HCT116 (cell line): Measurements from ENCODE around the gene AURKA. TPM values are rescaled to one million over a fixed set of nuclear protein-coding genes. Genes with fewer than 3 reads are reported as not detected.
"Not testable (repeated sequence)": the region's sequence is repeated elsewhere in the genome, so short reads cannot be mapped to it uniquely, and the experiment has no call there.

Source experiments
- ATAC-seq: fragments of 200-7000 bp; cut with Tn5 transposase; 2 replicates; pipeline ENCODE4 v1.9.1; 2020; ENCODE audit warnings: mild to moderate bottlenecking, moderate library complexity
- BruUV-seq: library from RNA; stranded (reverse); fragments of 400-500 nt; replicated peaks from 2 replicates; lab custom pipeline; 2021; lab: Mats Ljungman, UMichigan
- CTCF ChIA-PET: fragments of 300-600 bp; sonication (Branson Sonifier 250); formaldehyde crosslinking; loops from one replicate; lab custom pipeline; 2021; ENCODE audit warnings: antibody characterized with exemption; lab: Charles Lee
- POLR2A ChIA-PET: fragments of 300-600, 350-600 bp; sonication (Branson Sonifier 250); formaldehyde crosslinking; loops from one replicate; lab custom pipeline; 2021; ENCODE audit warnings: antibody characterized with exemption; lab: Charles Lee
- RAD21 ChIA-PET, 2 experiments: fragments of 300-600 bp; sonication (Branson Sonifier 250); formaldehyde crosslinking; loops; one replicate each; lab custom pipeline; 2023; ENCODE audit warnings: low total read pairs in 2 of 2; ENCODE audit not compliant: uncharacterized antibody in 2 of 2, unreplicated experiment in 2 of 2, low non-redundant PET in 1 of 2; lab: Charles Lee
- DNase-seq: peaks from one replicate; pipeline ENCODE4 v3.0.0-alpha.2; 2010; ENCODE audit warnings: low read depth, low spot score
- H2AFZ ChIP-seq: fragments of 200-600 bp; shearing (Covaris generic), sonication (generic); 2 replicates; pipeline ENCODE4 v1.6.1; 2017; ENCODE audit warnings: low read depth, mixed run types, mixed read lengths, antibody characterized with exemption, low read length; ENCODE audit not compliant: poor library complexity, severe bottlenecking
- H3K27ac ChIP-seq: 2 replicates; pipeline ENCODE4 v1.5.1; 2012; ENCODE audit warnings: low read depth, low read length
- H3K27me3 ChIP-seq: fragments of 200-600 bp; sonication (generic); 2 replicates; pipeline ENCODE4 v1.6.1; 2016; ENCODE audit warnings: mixed run types, low read length, mixed read lengths; ENCODE audit not compliant: insufficient read depth
- H3K36me3 ChIP-seq, 2 experiments: fragments of 200-500 bp in 1 of 2; fragments of 200-600 bp in 1 of 2; sonication (Bioruptor generic) in 1 of 2; sonication (generic) in 1 of 2; 2 replicates each; pipeline versions ENCODE4 v1.5.1 to v1.6.1; 2014 to 2016; ENCODE audit warnings: low read length in 2 of 2, inconsistent platforms in 1 of 2, mixed read lengths in 1 of 2, mixed run types in 1 of 2; ENCODE audit not compliant: insufficient read depth in 2 of 2, control insufficient read depth in 1 of 2
- H3K4me1 ChIP-seq, 2 experiments: fragments of 200-600 bp in 1 of 2; sonication (generic) in 1 of 2; 2 replicates each; pipeline versions ENCODE4 v1.5.1 to v1.6.1; 2012 to 2017; ENCODE audit warnings: low read length in 2 of 2, inconsistent platforms in 1 of 2, mild to moderate bottlenecking in 1 of 2, mixed read lengths in 1 of 2, mixed run types in 1 of 2, moderate library complexity in 1 of 2; ENCODE audit not compliant: insufficient read depth in 2 of 2, control insufficient read depth in 1 of 2
- H3K4me2 ChIP-seq: fragments of 200-600 bp; sonication (generic); 2 replicates; pipeline ENCODE4 v1.6.1; 2017; ENCODE audit warnings: mixed run types, low read length, mixed read lengths
- H3K4me3 ChIP-seq, 2 experiments: fragments of 200-600 bp in 1 of 2; sonication (generic) in 1 of 2; replicated peaks in 1 of 2; 2 replicates each; pipeline ENCODE4 v1.5.1; 2011 to 2016; ENCODE audit warnings: low read length in 2 of 2, control low read depth in 1 of 2, low read depth in 1 of 2, mild to moderate bottlenecking in 1 of 2, mixed read lengths in 1 of 2, mixed run types in 1 of 2
- H3K79me2 ChIP-seq: fragments of 200-600 bp; sonication (generic); 2 replicates; pipeline ENCODE4 v1.6.1; 2017; ENCODE audit warnings: mild to moderate bottlenecking, mixed run types, low read length, moderate library complexity, mixed read lengths; ENCODE audit not compliant: insufficient read depth
- H3K9ac ChIP-seq: fragments of 200-600 bp; sonication (generic); 2 replicates; pipeline ENCODE4 v1.6.1; 2016; ENCODE audit warnings: low read length, mixed read lengths
- H3K9me2 ChIP-seq: fragments of 200-600 bp; sonication (generic), shearing (Covaris generic); 2 replicates; pipeline ENCODE4 v1.6.1; 2017; ENCODE audit warnings: mixed run types, mild to moderate bottlenecking, moderate library complexity; ENCODE audit not compliant: insufficient read depth
- H3K9me3 ChIP-seq, 2 experiments: fragments of 200-500 bp in 1 of 2; fragments of 200-600 bp in 1 of 2; sonication (Bioruptor generic) in 1 of 2; sonication (generic) in 1 of 2; 2 replicates each; pipeline ENCODE4 v1.6.1; 2014 to 2017; ENCODE audit warnings: low read length in 2 of 2, mixed read lengths in 2 of 2, inconsistent platforms in 1 of 2, low read depth in 1 of 2, mild to moderate bottlenecking in 1 of 2, mixed run types in 1 of 2, moderate library complexity in 1 of 2; ENCODE audit not compliant: control insufficient read depth in 1 of 2, insufficient read depth in 1 of 2
- H4K20me1 ChIP-seq: fragments of 200-600 bp; sonication (generic), shearing (Covaris generic); 2 replicates; pipeline ENCODE4 v1.6.1; 2017; ENCODE audit warnings: mixed run types, mild to moderate bottlenecking, moderate library complexity; ENCODE audit not compliant: insufficient read depth
- CBX3 ChIP-seq: IDR thresholded peaks from 2 replicates; pipeline ENCODE4 v1.6.1; 2012; ENCODE audit warnings: low read depth
- CEBPB ChIP-seq: IDR thresholded peaks from 2 replicates; pipeline ENCODE4 v1.6.1; 2012; ENCODE audit warnings: low read depth
- FOSL1 ChIP-seq: IDR thresholded peaks from 2 replicates; pipeline ENCODE4 v1.6.1; 2012; ENCODE audit warnings: low read depth
- JUND ChIP-seq: IDR thresholded peaks from 2 replicates; pipeline ENCODE4 v1.6.1; 2012
- MAX ChIP-seq: IDR thresholded peaks from 2 replicates; pipeline ENCODE4 v1.6.1; 2012
- SRF ChIP-seq: IDR thresholded peaks from 2 replicates; pipeline ENCODE4 v1.6.1; 2012; ENCODE audit warnings: low read depth
- TCF7L2 ChIP-seq: IDR thresholded peaks from 2 replicates; pipeline ENCODE4 v1.7.0; 2011; ENCODE audit warnings: borderline replicate concordance, inconsistent platforms; ENCODE audit not compliant: insufficient read depth, insufficient read length; ENCODE audit errors: extremely low read depth
- intact Hi-C: fragments of 100-400 bp; cut with micrococcal nuclease; formaldehyde crosslinking; loops from 2 replicates; pipeline ENCODE4 v1.10.0; 2022
- total RNA-seq: library from RNA; stranded (reverse); gene quantifications from one replicate; pipeline ENCODE4 v1.2.1, GENCODE V29; 2021; ENCODE audit not compliant: unreplicated experiment

AURKA gene
- total RNA-seq, 1 experiment from 2014 or later, result 80.1 TPM

GRCh38 chr20:56411759-56412472 lies 19.9 kb upstream of the AURKA start, which contains the start of gene CASS4 (continued):
- no peak for TF ChIP-seq TCF7L2
- no peak for TF ChIP-seq CEBPB
- TF ChIP-seq FOSL1, result no peak
- TF ChIP-seq CBX3, result no peak
- TF ChIP-seq SRF, result no peak
- no peak for TF ChIP-seq JUND
- no peak for TF ChIP-seq MAX

- H3K9ac ChIP-seq, H4K20me1 ChIP-seq, H2AFZ ChIP-seq, H3K4me2 ChIP-seq, ATAC-seq, POLR2A ChIA-PET, H3K27me3 ChIP-seq, DNase-seq, RAD21 ChIA-PET, H3K9me2 ChIP-seq, H3K4me1 ChIP-seq, H3K9me3 ChIP-seq, H3K79me2 ChIP-seq, BruUV-seq, H3K27ac ChIP-seq, intact Hi-C loops, H3K4me3 ChIP-seq: not testable (repeated sequence)
- CTCF ChIA-PET, result interaction anchor here (1.3 kb wide), 1 partner anchor 13 kb away, joined by 3 read pairs; no protein-coding TSS in a partner anchor
- peaks cover 9 to 18% of the 10 kb centered on the region in 2 experiments for H3K36me3 ChIP-seq
Observed at GRCh38 chr20:56411287-56411686, 19.3 kb upstream of the AURKA start.

GRCh38 chr20:56409956-56410355 lies 17.9 kb upstream of the AURKA start:
- Histone ChIP-seq H3K79me2 (peaks cover 13% of the 10 kb centered on the region), H3K27me3 (no peaks in the 10 kb centered on the region)
- ATAC-seq, result no peak

More at GRCh38 chr20:56409956-56410355, 17.9 kb upstream of the AURKA start:
- TF ChIP-seq TCF7L2 (no peak), JUND (no peak)
- ChIA-PET POLR2A (no interaction called here), RAD21 (no interaction called here), CTCF (no interaction called here)
- H3K9ac ChIP-seq, result no peak overlapping the region
- H3K9me3 ChIP-seq, result no peaks in the 10 kb centered on the region
- no peak overlapping the region for H3K4me2 ChIP-seq
- H3K27ac ChIP-seq, result no peak overlapping the region
- intact Hi-C loops, result no loop called here
- H2AFZ ChIP-seq, result no peak overlapping the region
- BruUV-seq, result no TSS peak
- H3K36me3 ChIP-seq, result peaks cover 17 to 29% of the 10 kb centered on the region in 2 experiments
- H3K4me1 ChIP-seq, result no peaks in the 10 kb centered on the region
- no peak overlapping the region for H3K4me3 ChIP-seq
- H3K9me2 ChIP-seq, result no peaks in the 10 kb centered on the region
- H4K20me1 ChIP-seq, result no peaks in the 10 kb centered on the region
- no peak for DNase-seq
